ENCODE measurements around the gene CD44. TPM values are rescaled to one million over a fixed set of nuclear protein-coding genes. Genes with fewer than 3 reads are reported as not detected.

The CD44 gene
- total and polyA plus RNA-seq, 10 of the 15 experiments (the other 5 are each of a cell fraction or from before 2014, with no cell fraction given), result 57.1 to 293 (median 120) TPM

DNA sequence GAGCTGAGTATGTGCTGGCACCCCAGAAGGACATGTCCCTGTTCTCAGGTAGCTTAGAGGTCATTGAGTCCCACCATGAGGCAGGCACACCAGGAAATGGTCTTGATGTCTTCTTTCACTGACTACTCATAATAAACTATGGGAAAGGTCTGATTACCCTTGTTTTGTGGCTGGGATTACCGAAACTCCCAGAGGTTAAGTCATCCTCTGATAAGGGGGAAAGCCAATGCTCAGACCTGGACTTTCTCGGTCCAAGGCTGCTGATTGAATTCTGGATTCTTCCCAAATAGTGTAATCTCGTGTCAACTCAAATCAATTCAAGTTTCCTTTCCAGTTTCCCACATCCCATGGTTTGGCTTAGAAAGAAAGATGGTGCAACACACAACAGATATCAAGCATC lies 3.7 kb upstream of the CD44 start:
- in situ Hi-C loops (cut with MboI), result no loop called here
- TF ChIP-seq ZZZ3 (IDR thresholded peaks at IDR 0.05; ENCODE audit: control insufficient read depth, insufficient read length, low read depth) (no peak), MTA3 (IDR thresholded peaks at IDR 0.05; ENCODE audit: borderline replicate concordance, low read length) (0 out of 2 replicates have a peak, but pooled peaks have one; percentile 22), POU2F2 (IDR thresholded peaks at IDR 0.05; ENCODE audit: borderline replicate concordance, low read depth, low read length) (no peak), IKZF1 (conservative IDR thresholded peaks at IDR 0.05) (0 out of 2 replicates have a peak, but pooled peaks have one; percentile 25), TCF7 (IDR thresholded peaks at IDR 0.05; ENCODE audit: borderline replicate concordance) (no peak), BACH1 (IDR thresholded peaks at IDR 0.05; ENCODE audit: borderline replicate concordance) (no peak), SUPT20H (IDR thresholded peaks at IDR 0.05; ENCODE audit: borderline replicate concordance, control insufficient read depth, low read depth, low read length) (no peak), NRF1 (conservative IDR thresholded peaks at IDR 0.05; ENCODE audit: low read depth, low read length) (no peak), IKZF2 (IDR thresholded peaks at IDR 0.05) (0 out of 4 replicates have a peak, but pooled peaks of 1 of the 2 experiments have one; percentile 11), EGR1 (IDR thresholded peaks at IDR 0.05; ENCODE audit: borderline replicate concordance in 1 of 2, low read depth in 2 of 2, low read length in 2 of 2) (no peak), ESRRA (IDR thresholded peaks at IDR 0.05; ENCODE audit: low read length) (no peak), KAT2A (conservative IDR thresholded peaks at IDR 0.05; ENCODE audit: control insufficient read depth, low read depth, low read length) (no peak), GABPA (IDR thresholded peaks at IDR 0.05; ENCODE audit: low read depth) (no peak), POLR2AphosphoS2 (IDR thresholded peaks at IDR 0.05; ENCODE audit: low read depth, low read length) (no peak), ATF7 (IDR thresholded peaks at IDR 0.05; ENCODE audit: low read depth) (no peak)
- TF ChIP-seq, protein P1, sequence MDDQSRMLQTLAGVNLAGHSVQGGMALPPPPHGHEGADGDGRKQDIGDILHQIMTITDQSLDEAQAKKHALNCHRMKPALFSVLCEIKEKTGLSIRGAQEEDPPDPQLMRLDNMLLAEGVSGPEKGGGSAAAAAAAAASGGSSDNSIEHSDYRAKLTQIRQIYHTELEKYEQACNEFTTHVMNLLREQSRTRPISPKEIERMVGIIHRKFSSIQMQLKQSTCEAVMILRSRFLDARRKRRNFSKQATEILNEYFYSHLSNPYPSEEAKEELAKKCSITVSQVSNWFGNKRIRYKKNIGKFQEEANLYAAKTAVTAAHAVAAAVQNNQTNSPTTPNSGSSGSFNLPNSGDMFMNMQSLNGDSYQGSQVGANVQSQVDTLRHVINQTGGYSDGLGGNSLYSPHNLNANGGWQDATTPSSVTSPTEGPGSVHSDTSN (IDR thresholded peaks at IDR 0.05; ENCODE audit: insufficient replicate concordance, low read depth, low read length), result no peak
- TF ChIP-seq, protein P2, sequence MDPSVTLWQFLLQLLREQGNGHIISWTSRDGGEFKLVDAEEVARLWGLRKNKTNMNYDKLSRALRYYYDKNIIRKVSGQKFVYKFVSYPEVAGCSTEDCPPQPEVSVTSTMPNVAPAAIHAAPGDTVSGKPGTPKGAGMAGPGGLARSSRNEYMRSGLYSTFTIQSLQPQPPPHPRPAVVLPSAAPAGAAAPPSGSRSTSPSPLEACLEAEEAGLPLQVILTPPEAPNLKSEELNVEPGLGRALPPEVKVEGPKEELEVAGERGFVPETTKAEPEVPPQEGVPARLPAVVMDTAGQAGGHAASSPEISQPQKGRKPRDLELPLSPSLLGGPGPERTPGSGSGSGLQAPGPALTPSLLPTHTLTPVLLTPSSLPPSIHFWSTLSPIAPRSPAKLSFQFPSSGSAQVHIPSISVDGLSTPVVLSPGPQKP (IDR thresholded peaks at IDR 0.05; ENCODE audit: low read depth, low read length), result no peak
- TF ChIP-seq, protein P3, sequence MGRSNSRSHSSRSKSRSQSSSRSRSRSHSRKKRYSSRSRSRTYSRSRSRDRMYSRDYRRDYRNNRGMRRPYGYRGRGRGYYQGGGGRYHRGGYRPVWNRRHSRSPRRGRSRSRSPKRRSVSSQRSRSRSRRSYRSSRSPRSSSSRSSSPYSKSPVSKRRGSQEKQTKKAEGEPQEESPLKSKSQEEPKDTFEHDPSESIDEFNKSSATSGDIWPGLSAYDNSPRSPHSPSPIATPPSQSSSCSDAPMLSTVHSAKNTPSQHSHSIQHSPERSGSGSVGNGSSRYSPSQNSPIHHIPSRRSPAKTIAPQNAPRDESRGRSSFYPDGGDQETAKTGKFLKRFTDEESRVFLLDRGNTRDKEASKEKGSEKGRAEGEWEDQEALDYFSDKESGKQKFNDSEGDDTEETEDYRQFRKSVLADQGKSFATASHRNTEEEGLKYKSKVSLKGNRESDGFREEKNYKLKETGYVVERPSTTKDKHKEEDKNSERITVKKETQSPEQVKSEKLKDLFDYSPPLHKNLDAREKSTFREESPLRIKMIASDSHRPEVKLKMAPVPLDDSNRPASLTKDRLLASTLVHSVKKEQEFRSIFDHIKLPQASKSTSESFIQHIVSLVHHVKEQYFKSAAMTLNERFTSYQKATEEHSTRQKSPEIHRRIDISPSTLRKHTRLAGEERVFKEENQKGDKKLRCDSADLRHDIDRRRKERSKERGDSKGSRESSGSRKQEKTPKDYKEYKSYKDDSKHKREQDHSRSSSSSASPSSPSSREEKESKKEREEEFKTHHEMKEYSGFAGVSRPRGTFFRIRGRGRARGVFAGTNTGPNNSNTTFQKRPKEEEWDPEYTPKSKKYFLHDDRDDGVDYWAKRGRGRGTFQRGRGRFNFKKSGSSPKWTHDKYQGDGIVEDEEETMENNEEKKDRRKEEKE (IDR thresholded peaks at IDR 0.05), result no peak
- TF ChIP-seq, protein P4, sequence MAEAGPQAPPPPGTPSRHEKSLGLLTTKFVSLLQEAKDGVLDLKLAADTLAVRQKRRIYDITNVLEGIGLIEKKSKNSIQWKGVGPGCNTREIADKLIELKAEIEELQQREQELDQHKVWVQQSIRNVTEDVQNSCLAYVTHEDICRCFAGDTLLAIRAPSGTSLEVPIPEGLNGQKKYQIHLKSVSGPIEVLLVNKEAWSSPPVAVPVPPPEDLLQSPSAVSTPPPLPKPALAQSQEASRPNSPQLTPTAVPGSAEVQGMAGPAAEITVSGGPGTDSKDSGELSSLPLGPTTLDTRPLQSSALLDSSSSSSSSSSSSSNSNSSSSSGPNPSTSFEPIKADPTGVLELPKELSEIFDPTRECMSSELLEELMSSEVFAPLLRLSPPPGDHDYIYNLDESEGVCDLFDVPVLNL (IDR thresholded peaks at IDR 0.05; ENCODE audit: low read depth, low read length), result no peak

More for the DNA sequence above, 3.7 kb upstream of the CD44 start:
- Histone ChIP-seq H3K79me2 (ENCODE audit: control insufficient read depth, insufficient read depth, low read length) (peaks cover 16% of the 10 kb centered on the region), H3K36me3 (ENCODE audit: control insufficient read depth in 2 of 2, insufficient read depth in 2 of 2, low read length in 1 of 2) (no peaks in the 10 kb centered on the region), H3K4me3 (no peak overlapping the region), H3K9me3 (replicated peaks; ENCODE audit: control insufficient read depth, insufficient read depth, low read length) (no peaks in the 10 kb centered on the region), H3K4me2 (ENCODE audit: control insufficient read depth, insufficient read depth) (no peak overlapping the region), H3K27me3 (replicated peaks in 1 of 2; ENCODE audit: control insufficient read depth in 2 of 2, insufficient read depth in 2 of 2, low read length in 1 of 2) (no peaks in the 10 kb centered on the region), H3K9ac (ENCODE audit: control insufficient read depth, insufficient read depth, low read length) (no peak overlapping the region), H3K4me1 (ENCODE audit: control insufficient read depth, insufficient read depth, low read length) (peaks cover 29% of the 10 kb centered on the region), H4K20me1 (ENCODE audit: control insufficient read depth, insufficient read depth) (no peaks in the 10 kb centered on the region), H3K27ac (ENCODE audit: control insufficient read depth, insufficient read depth) (no peak overlapping the region), H2AFZ (ENCODE audit: control insufficient read depth, low read depth, low read length) (no peak overlapping the region)
- ChIA-PET SMC1A (ENCODE audit: uncharacterized antibody, unreplicated experiment) (interaction anchor here (0.5 to 2.3 kb wide), 11 partner anchors 9 to 131 kb away, joined by 3 to 9 read pairs (median 4); no protein-coding TSS in a partner anchor), POLR2A (interaction anchor here (0.6 to 1.4 kb wide), 4 partner anchors 18 to 63 kb away, joined by 3 to 4 read pairs (median 3); no protein-coding TSS in a partner anchor), RAD21 (ENCODE audit: unreplicated experiment) (interaction anchor here (1.0 kb wide), 1 partner anchor 16 kb away, joined by 3 read pairs; no protein-coding TSS in a partner anchor), CTCF (interaction anchor here (1.3 kb wide), 2 partner anchors 58 to 94 kb away, joined by 3 to 4 read pairs; no protein-coding TSS in a partner anchor)
- intact Hi-C loops (cut with micrococcal nuclease; ENCODE audit: unreplicated experiment), result no loop called here
- BruUV-seq (replicated peaks), result no TSS peak
- FAIRE-seq (no peak), ATAC-seq (no peak), DNase-seq (ENCODE audit: low read depth, low spot score) (no peak)
- 29% methylated on average over 3 of the region's 3 CpGs for WGBS (ENCODE audit: insufficient coverage, insufficient replicate concordance, low lambda C conversion rate, missing lambda C conversion rate)

All from GM12878 (cell line).